SK-N-SH (cell line): ENCODE results near the gene PAAF1.

Experiments
- EZH2phosphoT487 ChIP-seq: fragments of 200-600 bp; sonication (generic); IDR thresholded peaks from 2 replicates; pipeline ENCODE4 v1.6.1; 2017; ENCODE audit warnings: low read depth, mixed run types, mild to moderate bottlenecking, antibody characterized with exemption, moderate library complexity, borderline replicate concordance
- NRF1 ChIP-seq: IDR thresholded peaks from 2 replicates; pipeline ENCODE4 v1.6.1; 2012; ENCODE audit warnings: low read depth, mild to moderate bottlenecking, low read length
- RAD21 ChIP-seq: IDR thresholded peaks from 2 replicates; pipeline ENCODE4 v1.6.1; 2012; ENCODE audit warnings: mild to moderate bottlenecking, low read length
- RCOR1 ChIP-seq: fragments of 150-350 bp; IDR thresholded peaks from 2 replicates; pipeline ENCODE4 v1.6.1; 2017; ENCODE audit warnings: antibody characterized with exemption, low read length
- TAF1 ChIP-seq: IDR thresholded peaks from 2 replicates; pipeline ENCODE4 v1.6.1; 2012; ENCODE audit warnings: low read depth, mild to moderate bottlenecking, low read length, moderate library complexity, borderline replicate concordance
- TF ChIP-seq, protein P1 (sequence below): fragments of 200-600 bp; sonication (generic); IDR thresholded peaks from 2 replicates; pipeline ENCODE4 v1.6.1; 2017; ENCODE audit warnings: antibody characterized with exemption, mild to moderate bottlenecking, moderate library complexity
- TF ChIP-seq, protein P2 (sequence below): IDR thresholded peaks from 2 replicates; pipeline ENCODE4 v1.4.0; 2012; ENCODE audit warnings: low read depth

- TF ChIP-seq, protein P1, sequence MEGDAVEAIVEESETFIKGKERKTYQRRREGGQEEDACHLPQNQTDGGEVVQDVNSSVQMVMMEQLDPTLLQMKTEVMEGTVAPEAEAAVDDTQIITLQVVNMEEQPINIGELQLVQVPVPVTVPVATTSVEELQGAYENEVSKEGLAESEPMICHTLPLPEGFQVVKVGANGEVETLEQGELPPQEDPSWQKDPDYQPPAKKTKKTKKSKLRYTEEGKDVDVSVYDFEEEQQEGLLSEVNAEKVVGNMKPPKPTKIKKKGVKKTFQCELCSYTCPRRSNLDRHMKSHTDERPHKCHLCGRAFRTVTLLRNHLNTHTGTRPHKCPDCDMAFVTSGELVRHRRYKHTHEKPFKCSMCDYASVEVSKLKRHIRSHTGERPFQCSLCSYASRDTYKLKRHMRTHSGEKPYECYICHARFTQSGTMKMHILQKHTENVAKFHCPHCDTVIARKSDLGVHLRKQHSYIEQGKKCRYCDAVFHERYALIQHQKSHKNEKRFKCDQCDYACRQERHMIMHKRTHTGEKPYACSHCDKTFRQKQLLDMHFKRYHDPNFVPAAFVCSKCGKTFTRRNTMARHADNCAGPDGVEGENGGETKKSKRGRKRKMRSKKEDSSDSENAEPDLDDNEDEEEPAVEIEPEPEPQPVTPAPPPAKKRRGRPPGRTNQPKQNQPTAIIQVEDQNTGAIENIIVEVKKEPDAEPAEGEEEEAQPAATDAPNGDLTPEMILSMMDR = no peak
- TF ChIP-seq, protein P2, sequence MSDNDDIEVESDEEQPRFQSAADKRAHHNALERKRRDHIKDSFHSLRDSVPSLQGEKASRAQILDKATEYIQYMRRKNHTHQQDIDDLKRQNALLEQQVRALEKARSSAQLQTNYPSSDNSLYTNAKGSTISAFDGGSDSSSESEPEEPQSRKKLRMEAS = no peak
- TF ChIP-seq NRF1 = no peak
- TF ChIP-seq RAD21 = no peak
- no peak for TF ChIP-seq TAF1
- no peak for TF ChIP-seq RCOR1
- no peak for TF ChIP-seq EZH2phosphoT487
Measured at GRCh38 chr11:73872749-73873357, 3.9 kb upstream of the PAAF1 start.
